Colonic mucosa (tissue), 4 donors: Measurements from ENCODE around the gene TSACC. TPM values are rescaled to one million over a fixed set of nuclear protein-coding genes. Genes with fewer than 3 reads are reported as not detected.
A peak's percentile ranks its signal among the peaks of the same experiment; 100 is the strongest.

ENCODE experiments used
- DNase-seq: peaks from one replicate; pipeline ENCODE4 v3.0.0-alpha.2; 2020
- H3K27ac ChIP-seq: fragments of 200-600 bp; one replicate; pipeline ENCODE4 v1.8.0; 2021
- H3K27me3 ChIP-seq: fragments of 200-600 bp; one replicate; pipeline ENCODE4 v1.8.0; 2021
- H3K36me3 ChIP-seq: fragments of 200-600 bp; one replicate; pipeline ENCODE4 v1.8.0; 2021
- H3K4me1 ChIP-seq: fragments of 200-600 bp; one replicate; pipeline ENCODE4 v1.8.0; 2021; ENCODE audit warnings: mild to moderate bottlenecking
- H3K4me3 ChIP-seq: fragments of 200-600 bp; one replicate; pipeline ENCODE4 v1.8.0; 2021
- H3K9ac ChIP-seq, 2 donors: one replicate each; pipeline ENCODE4 v1.7.0; 2013; ENCODE audit warnings: control low read depth in 2 of 2, low read depth in 2 of 2, low read length in 2 of 2
- H3K9me3 ChIP-seq: fragments of 200-600 bp; one replicate; pipeline ENCODE4 v1.8.0; 2021
- intact Hi-C: fragments of 100-400 bp; cut with DNase I; formaldehyde crosslinking; loops from one replicate; pipeline ENCODE4 v1.14.1; 2022
- total RNA-seq, 2 donors: library from RNA; stranded (reverse); fragmentation: NEBNext Ultra II Directional in 1 of 2; extraction: Animal tissue kit (Norgen Biotek cat#: 25700) in 1 of 2; gene quantifications; one replicate each; pipeline ENCODE4 v1.2.1, GENCODE V29; 2021
- TF ChIP-seq, protein P1 (sequence below): fragments of 200-600 bp; IDR thresholded peaks from one replicate; pipeline ENCODE4 v1.8.0; 2022; ENCODE audit warnings: antibody characterized with exemption, mild to moderate bottlenecking
- donor health status: healthy.
- donor health status: DM: no; HTN: no; CAD: no.
- donor health status: DM: no; HTN: no; CAD: no.

Gene TSACC
- not detected for total RNA-seq

DNA sequence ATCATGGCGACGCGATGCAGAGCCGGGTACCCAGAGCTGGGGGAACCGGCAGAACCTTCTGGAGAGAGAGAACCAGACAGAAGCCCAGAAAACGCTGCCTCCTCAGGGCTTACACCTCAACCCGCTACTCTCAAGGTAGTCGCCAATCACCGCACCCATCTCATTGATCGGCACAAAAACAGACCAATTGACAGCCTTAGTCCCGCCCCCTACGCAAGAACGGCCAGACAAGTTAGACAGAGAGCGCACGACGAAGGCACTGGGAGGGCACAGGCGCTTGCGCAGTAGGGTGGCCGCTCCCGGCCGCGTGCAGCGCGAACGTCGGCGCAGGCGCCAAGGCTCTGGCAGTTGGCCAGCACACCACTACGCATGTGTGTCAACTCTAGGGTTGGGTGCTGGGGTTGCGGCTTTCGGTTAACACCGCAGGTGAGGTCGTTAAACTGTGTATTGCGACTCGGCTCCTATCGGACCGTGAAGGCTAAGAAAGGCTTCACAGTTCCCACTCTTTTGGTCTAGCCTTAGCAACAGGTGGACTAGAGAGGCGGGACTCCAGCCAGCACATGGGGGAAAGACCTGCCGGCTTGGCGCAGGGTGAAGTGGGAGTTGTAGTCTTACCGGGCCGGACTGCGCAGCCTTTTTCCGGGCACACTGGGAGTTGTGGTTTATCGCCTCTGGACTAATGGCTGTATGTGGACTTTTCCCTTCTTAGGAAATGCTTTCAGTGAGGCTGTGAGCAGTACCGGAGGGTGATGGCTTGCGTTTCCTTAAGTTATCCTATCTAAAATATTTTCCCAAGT lies at the start of gene TSACC, which contains the start of gene CCT3:
Gene TSACC, plus strand, starts transcription at position 347 of the 797 bp plus-strand sequence. CDS start 1,232 bp downstream, outside the sequence.
Gene CCT3, minus strand, starts transcription at position 113 of the 797 bp plus-strand sequence. Its CDS starts 108 bp downstream, at position 5.
- peaks cover 8% of the 10 kb centered on the region for H3K4me1 ChIP-seq
- H3K9me3 ChIP-seq: no peaks in the 10 kb centered on the region
- peaks cover 5% of the 10 kb centered on the region for H3K36me3 ChIP-seq
- H3K27ac ChIP-seq: peak within 1 kb of the TSS; percentile 72
- DNase-seq: peak; percentile 100
- TF ChIP-seq, protein P1, sequence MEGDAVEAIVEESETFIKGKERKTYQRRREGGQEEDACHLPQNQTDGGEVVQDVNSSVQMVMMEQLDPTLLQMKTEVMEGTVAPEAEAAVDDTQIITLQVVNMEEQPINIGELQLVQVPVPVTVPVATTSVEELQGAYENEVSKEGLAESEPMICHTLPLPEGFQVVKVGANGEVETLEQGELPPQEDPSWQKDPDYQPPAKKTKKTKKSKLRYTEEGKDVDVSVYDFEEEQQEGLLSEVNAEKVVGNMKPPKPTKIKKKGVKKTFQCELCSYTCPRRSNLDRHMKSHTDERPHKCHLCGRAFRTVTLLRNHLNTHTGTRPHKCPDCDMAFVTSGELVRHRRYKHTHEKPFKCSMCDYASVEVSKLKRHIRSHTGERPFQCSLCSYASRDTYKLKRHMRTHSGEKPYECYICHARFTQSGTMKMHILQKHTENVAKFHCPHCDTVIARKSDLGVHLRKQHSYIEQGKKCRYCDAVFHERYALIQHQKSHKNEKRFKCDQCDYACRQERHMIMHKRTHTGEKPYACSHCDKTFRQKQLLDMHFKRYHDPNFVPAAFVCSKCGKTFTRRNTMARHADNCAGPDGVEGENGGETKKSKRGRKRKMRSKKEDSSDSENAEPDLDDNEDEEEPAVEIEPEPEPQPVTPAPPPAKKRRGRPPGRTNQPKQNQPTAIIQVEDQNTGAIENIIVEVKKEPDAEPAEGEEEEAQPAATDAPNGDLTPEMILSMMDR: no peak
- H3K4me3 ChIP-seq: peak within 1 kb of the TSS; percentile 74
- peak within 1 kb of the TSS; percentile 61 to 80 for H3K9ac ChIP-seq
- intact Hi-C loops: no loop called here
- H3K27me3 ChIP-seq: no peaks in the 10 kb centered on the region

DNA sequence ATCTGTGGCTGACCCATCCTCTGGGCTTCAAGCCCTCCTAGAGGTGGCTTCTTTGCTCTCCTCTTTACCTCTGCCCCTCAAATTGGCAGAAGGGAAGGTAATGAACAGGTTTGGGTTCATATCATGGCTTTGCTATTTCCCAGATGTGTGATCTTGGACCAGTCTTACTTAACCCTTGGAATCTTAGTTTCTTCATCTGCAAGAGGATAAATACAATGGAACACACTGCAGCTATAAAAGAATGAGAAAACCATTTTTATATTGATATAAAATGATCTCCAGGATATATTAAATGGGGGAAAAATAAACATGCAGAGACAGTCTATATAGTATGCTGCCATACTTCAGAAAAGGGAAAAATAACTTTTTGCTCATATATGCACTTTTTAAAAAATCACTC lies 48.5 kb upstream of the TSACC start:
- Histone ChIP-seq H3K9me3 (no peaks in the 10 kb centered on the region), H3K9ac (no peak overlapping the region), H3K4me3 (no peak overlapping the region), H3K36me3 (no peaks in the 10 kb centered on the region), H3K4me1 (peaks cover 6% of the 10 kb centered on the region), H3K27ac (no peak overlapping the region), H3K27me3 (no peaks in the 10 kb centered on the region)
- DNase-seq: no peak
- TF ChIP-seq, protein P1: no peak
- intact Hi-C loops: no loop called here

DNA sequence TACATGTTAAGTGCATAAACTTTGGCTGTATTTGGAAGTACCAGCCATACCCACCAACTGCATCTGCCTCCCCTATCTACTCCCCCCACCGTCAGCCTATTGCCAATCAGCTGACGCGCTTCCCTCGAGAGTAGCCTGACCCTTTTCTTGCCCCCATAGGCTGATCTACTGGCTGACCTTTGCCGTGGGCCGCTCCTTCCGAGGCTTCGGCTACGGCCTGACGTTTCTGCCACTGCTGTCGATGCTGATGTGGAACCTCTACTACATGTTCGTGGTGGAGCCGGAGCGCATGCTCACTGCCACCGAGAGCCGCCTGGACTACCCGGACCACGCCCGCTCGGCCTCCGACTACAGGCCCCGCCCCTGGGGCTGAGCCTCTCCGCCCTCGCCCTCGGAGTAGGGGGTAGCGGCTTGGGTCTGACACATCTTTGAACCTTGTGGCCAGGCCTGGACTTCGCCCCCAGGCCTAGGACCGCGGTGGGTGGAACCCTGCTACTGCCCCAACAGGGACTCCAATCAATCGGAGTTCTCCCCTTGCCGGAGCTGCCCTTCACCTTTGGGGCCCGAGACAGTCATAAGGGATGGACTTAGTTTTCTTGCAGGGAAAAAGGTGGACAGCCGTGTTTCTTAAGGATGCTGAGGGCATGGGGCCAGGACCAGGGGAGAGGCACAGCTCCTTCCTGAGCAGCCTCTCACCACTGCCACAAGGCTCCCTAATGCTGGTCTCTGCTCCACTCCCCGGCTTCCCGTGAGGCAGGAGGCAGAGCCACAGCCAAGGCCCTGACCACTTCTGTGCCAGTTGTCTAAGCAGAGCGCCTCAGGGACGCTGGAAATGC lies 46.9 kb upstream of the TSACC start:
- Histone ChIP-seq H3K27me3 (no peaks in the 10 kb centered on the region), H3K4me1 (peaks cover 9% of the 10 kb centered on the region), H3K9ac (peak overlapping the region; percentile 54 to 72), H3K27ac (peak overlapping the region; percentile 64), H3K4me3 (peak overlapping the region; percentile 23), H3K36me3 (no peaks in the 10 kb centered on the region), H3K9me3 (no peaks in the 10 kb centered on the region)
- TF ChIP-seq, protein P1: no peak
- DNase-seq: peak; percentile 94
- intact Hi-C loops: no loop called here

DNA sequence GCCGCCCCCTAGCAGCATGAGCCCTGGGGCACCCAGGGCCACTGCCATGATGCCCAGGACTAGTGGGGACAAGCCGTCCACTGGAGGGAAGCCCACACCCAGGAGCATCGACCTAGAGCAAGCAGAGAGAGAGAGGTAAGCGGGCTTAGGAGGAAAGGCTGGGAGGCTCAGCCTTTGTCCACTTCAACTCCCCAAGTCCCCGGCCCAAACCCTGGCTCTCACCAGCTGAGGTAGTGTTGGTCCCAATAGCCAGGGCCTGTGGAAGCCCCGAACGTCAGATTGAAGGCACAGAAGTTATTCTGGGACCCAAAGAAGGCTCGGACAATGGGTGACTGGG lies 45.3 kb upstream of the TSACC start:
- Histone ChIP-seq H3K9me3 (no peaks in the 10 kb centered on the region), H3K27ac (no peak overlapping the region), H3K27me3 (no peaks in the 10 kb centered on the region), H3K4me1 (peaks cover 9% of the 10 kb centered on the region), H3K9ac (no peak overlapping the region), H3K4me3 (no peak overlapping the region), H3K36me3 (no peaks in the 10 kb centered on the region)
- DNase-seq: no peak
- intact Hi-C loops: no loop called here
- TF ChIP-seq, protein P1: no peak

DNA sequence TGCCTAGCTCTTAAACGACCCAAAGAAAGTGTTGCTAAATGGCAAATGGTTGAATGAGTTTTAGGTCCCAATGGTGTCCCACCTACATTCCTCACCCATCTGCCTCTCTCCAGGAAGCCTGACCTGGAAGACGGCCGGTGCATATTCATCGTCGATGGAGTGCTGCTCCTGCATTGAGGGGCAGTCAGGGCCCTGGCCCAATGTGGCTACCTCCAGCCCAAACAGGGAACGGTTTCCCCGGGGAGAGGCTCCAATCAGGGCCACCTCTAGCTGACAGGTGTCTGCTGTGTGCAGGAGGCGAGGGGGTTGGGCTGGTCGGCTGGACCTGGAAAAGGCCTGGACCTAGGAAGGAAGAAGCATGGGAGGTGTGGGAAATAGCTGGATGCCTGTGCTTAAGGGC lies 44.4 kb upstream of the TSACC start:
- Histone ChIP-seq H3K27ac (no peak overlapping the region), H3K4me1 (peaks cover 9% of the 10 kb centered on the region), H3K4me3 (no peak overlapping the region), H3K9ac (no peak overlapping the region), H3K27me3 (no peaks in the 10 kb centered on the region), H3K9me3 (no peaks in the 10 kb centered on the region), H3K36me3 (no peaks in the 10 kb centered on the region)
- TF ChIP-seq, protein P1: no peak
- no peak for DNase-seq
- intact Hi-C loops: no loop called here
